K562 (cell line): ENCODE data around the gene ACHE. TPM values are rescaled to one million over a fixed set of nuclear protein-coding genes. Genes with fewer than 3 reads are reported as not detected.

Source experiments
- CEBPB ChIP-seq: fragments of 450-650 bp; IDR thresholded peaks from 2 replicates; pipeline ENCODE4 v1.6.1; 2016; ENCODE audit warnings: missing genetic modification characterization, missing compliant biosample characterization
- FOSL1 ChIP-seq: fragments of 200-800 bp; sonication (Bioruptor generic); conservative IDR thresholded peaks from 2 replicates; pipeline ENCODE4 v1.6.1; 2016; ENCODE audit warnings: missing genetic modification characterization, missing compliant biosample characterization
- IRF2 ChIP-seq: sonication (generic); formaldehyde crosslinking; IDR thresholded peaks from 2 replicates; pipeline ENCODE4 v1.8.1; 2022; ENCODE audit warnings: mild to moderate bottlenecking, missing genetic modification reagents
- MED1 ChIP-seq: sonication (generic); formaldehyde crosslinking; IDR thresholded peaks from 2 replicates; pipeline ENCODE4 v1.8.1; 2023; ENCODE audit warnings: missing genetic modification reagents, borderline replicate concordance
- NKRF ChIP-seq: fragments of 450-650 bp; IDR thresholded peaks from 2 replicates; pipeline ENCODE4 v1.6.1; 2016; ENCODE audit warnings: borderline replicate concordance
- SIN3A ChIP-seq, 2 experiments: fragments of 150-350 bp in 1 of 2; IDR thresholded peaks; 2 replicates each; pipeline ENCODE4 v1.6.1; 2011 to 2016; ENCODE audit warnings: borderline replicate concordance in 2 of 2, low read depth in 2 of 2, low read length in 2 of 2, mild to moderate bottlenecking in 2 of 2, moderate library complexity in 2 of 2; ENCODE audit not compliant: control insufficient read depth in 1 of 2
- SIX5 ChIP-seq, 2 experiments: IDR thresholded peaks; 2 replicates each; pipeline ENCODE4 v1.6.1; 2011; ENCODE audit warnings: low read length in 2 of 2, borderline replicate concordance in 1 of 2, low read depth in 1 of 2, mild to moderate bottlenecking in 1 of 2, moderate library complexity in 1 of 2; ENCODE audit not compliant: insufficient read depth in 1 of 2
- SMARCE1 ChIP-seq: fragments of 450-650 bp; IDR thresholded peaks from 2 replicates; pipeline ENCODE4 v1.7.1; 2016; ENCODE audit warnings: mild to moderate bottlenecking
- SPI1 ChIP-seq: IDR thresholded peaks from 2 replicates; pipeline ENCODE4 v1.6.1; 2011; ENCODE audit warnings: low read depth, low read length, control low read depth, borderline replicate concordance
- TFAM ChIP-seq: fragments of 250-450 bp; sonication (Bioruptor Pico); conservative IDR thresholded peaks from 2 replicates; pipeline ENCODE4 v1.5.0; 2021; ENCODE audit warnings: mild to moderate bottlenecking, moderate library complexity
- USF2 ChIP-seq: sonication (generic); formaldehyde crosslinking; IDR thresholded peaks from 2 replicates; pipeline ENCODE4 v1.5.0; 2020; ENCODE audit warnings: missing genetic modification reagents
- ZNF512 ChIP-seq: IDR thresholded peaks from 2 replicates; pipeline ENCODE4 v1.6.1; 2016; ENCODE audit warnings: missing genetic modification characterization, missing compliant biosample characterization
- ZNF77 ChIP-seq: fragments of 250-450 bp; sonication (Bioruptor Pico); IDR thresholded peaks from 2 replicates; pipeline ENCODE4 v1.5.0; 2020
- ZNF830 ChIP-seq: fragments of 250-450 bp; sonication (Bioruptor Pico); IDR thresholded peaks from 2 replicates; pipeline ENCODE4 v1.5.0; 2021; ENCODE audit warnings: mild to moderate bottlenecking
- ZZZ3 ChIP-seq: fragments of 450-650 bp; IDR thresholded peaks from 2 replicates; pipeline ENCODE4 v1.6.1; 2016; ENCODE audit warnings: antibody characterized with exemption, mild to moderate bottlenecking, moderate library complexity
- polyA plus RNA-seq, 8 experiments: library from polyadenylated mRNA; depleted of rRNA in 4 of 8; stranded (reverse) in 5 of 8; unstranded in 3 of 8; fragments of >200 nt; fragmentation: Nextera tagmentation in 2 of 8; fragmentation: Illumina TruSeq in 1 of 8; extraction: Ambion mirVana in 2 of 8; extraction: Trizol in 1 of 8; gene quantifications; 2 replicates each; pipeline versions ENCODE4 v1.2.1 to v1.2.3, GENCODE V29; 2011 to 2014; ENCODE audit warnings: inconsistent platforms in 1 of 8, missing spikeins in 1 of 8
- total RNA-seq, 7 experiments: library from RNA; depleted of rRNA in 6 of 7; stranded (reverse); fragments of >200 nt in 6 of 7; fragmentation: Illumina TruSeq in 2 of 7; extraction: Trizol in 2 of 7; gene quantifications; 2 replicates each; pipeline versions ENCODE4 v1.2.1 to v1.2.3, GENCODE V29; 2011 to 2021; ENCODE audit warnings: low replicate concordance in 1 of 7
- TF ChIP-seq, protein P1 (sequence below): fragments of 250-450 bp; sonication (Bioruptor Pico); IDR thresholded peaks from 2 replicates; pipeline ENCODE4 v1.8.0; 2022; ENCODE audit warnings: inconsistent platforms
- TF ChIP-seq, protein P2 (sequence below), 2 experiments: fragments of 250-450 bp in 1 of 2; fragments of 450-650 bp in 1 of 2; sonication (Bioruptor Pico) in 1 of 2; IDR thresholded peaks; 2 replicates each; pipeline versions ENCODE4 v1.6.1 to v1.8.0; 2016 to 2021; ENCODE audit warnings: mild to moderate bottlenecking in 2 of 2, moderate library complexity in 2 of 2, missing compliant biosample characterization in 1 of 2, missing genetic modification characterization in 1 of 2
- TF ChIP-seq, protein P3 (sequence below): fragments of 450-650 bp; IDR thresholded peaks from one replicate; pipeline ENCODE4 v1.6.1; 2018; ENCODE audit warnings: mild to moderate bottlenecking, moderate library complexity; ENCODE audit not compliant: partially characterized antibody

Gene ACHE
- total and polyA plus RNA-seq, 9 of the 15 experiments (the other 6 are each of a cell fraction or from before 2014, with no cell fraction given), result 0.04 to 8.8 (median 1.9) TPM

DNA sequence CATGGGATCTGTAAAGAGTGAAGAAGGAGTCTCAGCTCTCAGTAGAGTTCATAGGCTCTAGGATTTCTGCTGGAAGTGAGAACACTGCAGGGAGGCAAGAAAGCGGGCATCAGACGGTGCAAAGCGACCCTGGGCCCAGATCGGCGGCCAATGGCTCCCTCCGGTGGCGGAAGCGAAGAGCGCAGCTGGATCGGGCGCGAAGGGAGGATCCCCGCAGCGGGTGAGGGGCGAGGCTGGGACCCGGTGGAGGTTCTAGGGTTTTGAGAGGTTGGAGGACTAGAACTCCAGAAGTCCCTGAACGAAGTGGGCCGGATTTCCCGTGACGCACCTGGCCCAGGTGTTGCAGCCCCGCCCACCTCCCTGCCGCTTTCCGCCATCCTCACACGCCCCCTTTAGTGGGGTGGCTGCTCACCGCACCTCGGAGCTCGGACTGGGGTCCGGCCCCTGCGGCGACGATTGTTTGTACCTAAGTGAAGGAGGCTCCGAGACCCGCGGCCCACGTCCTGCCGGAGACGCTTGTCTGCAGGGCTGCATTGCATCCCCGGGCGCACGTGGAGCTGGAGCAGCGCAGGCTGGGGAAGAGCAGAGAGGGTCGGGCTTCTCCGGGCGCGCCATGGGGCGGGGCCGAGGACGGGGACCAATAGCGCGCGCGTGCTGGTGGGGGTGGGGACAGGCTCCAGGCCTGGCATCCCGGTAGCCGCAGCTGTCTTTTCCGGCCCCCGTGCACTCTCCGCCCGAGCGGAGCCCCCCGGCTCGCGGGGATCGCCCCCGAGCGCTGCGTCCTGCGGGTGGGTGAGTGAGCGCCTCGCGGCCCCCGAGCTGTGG is 43.4 kb downstream of the ACHE start, which contains the start of gene SLC12A9 (continued):
- TF ChIP-seq NKRF (peak; percentile 100), ZNF77 (CRISPR knock-in tag) (no peak), FOSL1 (tag) (peak; percentile 34; the same call in 1 of the 2 replicates), MED1 (CRISPR knock-in tag) (no peak), ZNF830 (CRISPR knock-in tag) (0 out of 2 replicates have a peak, but pooled peaks have one; percentile 45), USF2 (CRISPR knock-in tag) (peak; percentile 59), ZZZ3 (no peak), ZNF512 (no peak), TFAM (CRISPR knock-in tag) (no peak), SIX5 (IDR thresholded peaks at IDR 0.05; ENCODE audit: borderline replicate concordance in 1 of 2, insufficient read depth in 1 of 2, low read depth in 1 of 2, low read length in 2 of 2) (no peak), SIN3A (IDR thresholded peaks at IDR 0.05; ENCODE audit: borderline replicate concordance in 2 of 2, control insufficient read depth in 1 of 2, low read depth in 2 of 2, low read length in 2 of 2) (peak; percentile 96 to 98), CEBPB (tag) (no peak), SPI1 (no peak), IRF2 (CRISPR knock-in tag) (no peak), SMARCE1 (no peak)
- TF ChIP-seq, protein P1, sequence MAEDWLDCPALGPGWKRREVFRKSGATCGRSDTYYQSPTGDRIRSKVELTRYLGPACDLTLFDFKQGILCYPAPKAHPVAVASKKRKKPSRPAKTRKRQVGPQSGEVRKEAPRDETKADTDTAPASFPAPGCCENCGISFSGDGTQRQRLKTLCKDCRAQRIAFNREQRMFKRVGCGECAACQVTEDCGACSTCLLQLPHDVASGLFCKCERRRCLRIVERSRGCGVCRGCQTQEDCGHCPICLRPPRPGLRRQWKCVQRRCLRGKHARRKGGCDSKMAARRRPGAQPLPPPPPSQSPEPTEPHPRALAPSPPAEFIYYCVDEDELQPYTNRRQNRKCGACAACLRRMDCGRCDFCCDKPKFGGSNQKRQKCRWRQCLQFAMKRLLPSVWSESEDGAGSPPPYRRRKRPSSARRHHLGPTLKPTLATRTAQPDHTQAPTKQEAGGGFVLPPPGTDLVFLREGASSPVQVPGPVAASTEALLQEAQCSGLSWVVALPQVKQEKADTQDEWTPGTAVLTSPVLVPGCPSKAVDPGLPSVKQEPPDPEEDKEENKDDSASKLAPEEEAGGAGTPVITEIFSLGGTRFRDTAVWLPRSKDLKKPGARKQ (CRISPR knock-in tag), result no peak
- TF ChIP-seq, protein P2, sequence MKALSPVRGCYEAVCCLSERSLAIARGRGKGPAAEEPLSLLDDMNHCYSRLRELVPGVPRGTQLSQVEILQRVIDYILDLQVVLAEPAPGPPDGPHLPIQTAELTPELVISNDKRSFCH (CRISPR knock-in tag; IDR thresholded peaks at IDR 0.05), result no peak
- TF ChIP-seq, protein P2 (tag; IDR thresholded peaks at IDR 0.05), result no peak
- TF ChIP-seq, protein P3, sequence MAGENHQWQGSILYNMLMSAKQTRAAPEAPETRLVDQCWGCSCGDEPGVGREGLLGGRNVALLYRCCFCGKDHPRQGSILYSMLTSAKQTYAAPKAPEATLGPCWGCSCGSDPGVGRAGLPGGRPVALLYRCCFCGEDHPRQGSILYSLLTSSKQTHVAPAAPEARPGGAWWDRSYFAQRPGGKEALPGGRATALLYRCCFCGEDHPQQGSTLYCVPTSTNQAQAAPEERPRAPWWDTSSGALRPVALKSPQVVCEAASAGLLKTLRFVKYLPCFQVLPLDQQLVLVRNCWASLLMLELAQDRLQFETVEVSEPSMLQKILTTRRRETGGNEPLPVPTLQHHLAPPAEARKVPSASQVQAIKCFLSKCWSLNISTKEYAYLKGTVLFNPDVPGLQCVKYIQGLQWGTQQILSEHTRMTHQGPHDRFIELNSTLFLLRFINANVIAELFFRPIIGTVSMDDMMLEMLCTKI, result no peak
